ENCODE results near the gene CKAP2L.

The CKAP2L gene

GRCh38 chr2:112693596-112693995 is 70.8 kb downstream of the CKAP2L start:
- Histone ChIP-seq H3K4me2 (ENCODE audit: low read length) (no peak overlapping the region), H3K36me3 (ENCODE audit: insufficient read depth, low read length) (no peaks in the 10 kb centered on the region), H3K4me3 (ENCODE audit: low read length) (no peak overlapping the region), H3K4me1 (ENCODE audit: control insufficient read depth, insufficient read depth, low read length) (peaks cover 34% of the 10 kb centered on the region), H3K9me3 (replicated peaks; ENCODE audit: low read length) (no peaks in the 10 kb centered on the region), H3K9ac (ENCODE audit: low read depth, low read length) (no peak overlapping the region), H3K27me3 (ENCODE audit: control insufficient read depth, insufficient read depth, low read length) (no peaks in the 10 kb centered on the region)

- no peaks in the 10 kb centered on the region for H3K36me3 ChIP-seq (ENCODE audit: insufficient read depth, low read length)
Measured at GRCh38 chr2:112692918-112693317, 71.5 kb downstream of the CKAP2L start.

GRCh38 chr2:112692495-112692911 is 71.9 kb downstream of the CKAP2L start:
- no peaks in the 10 kb centered on the region for H3K9me3 ChIP-seq (replicated peaks; ENCODE audit: low read length)
- H3K9ac ChIP-seq (ENCODE audit: low read depth, low read length) = peak overlapping the region; percentile 63

More at GRCh38 chr2:112692918-112693317, 71.5 kb downstream of the CKAP2L start:
- H3K9ac ChIP-seq (ENCODE audit: low read depth, low read length) = peak overlapping the region; percentile 63
- no peaks in the 10 kb centered on the region for H3K9me3 ChIP-seq (replicated peaks; ENCODE audit: low read length)
- H3K4me1 ChIP-seq (ENCODE audit: control insufficient read depth, insufficient read depth, low read length) = peaks cover 40% of the 10 kb centered on the region
- H3K4me2 ChIP-seq (ENCODE audit: low read length) = peak overlapping the region; percentile 75
- H3K27me3 ChIP-seq (ENCODE audit: control insufficient read depth, insufficient read depth, low read length) = no peaks in the 10 kb centered on the region
- peak overlapping the region; percentile 52 for H3K4me3 ChIP-seq (ENCODE audit: low read length)

GRCh38 chr2:112691881-112692281 is 72.5 kb downstream of the CKAP2L start:
- Histone ChIP-seq H3K4me3 (ENCODE audit: low read length) (no peak overlapping the region), H3K9me3 (replicated peaks; ENCODE audit: low read length) (no peaks in the 10 kb centered on the region), H3K27me3 (ENCODE audit: control insufficient read depth, insufficient read depth, low read length) (no peaks in the 10 kb centered on the region), H3K9ac (ENCODE audit: low read depth, low read length) (peak overlapping the region; percentile 28), H3K4me2 (ENCODE audit: low read length) (peak overlapping the region; percentile 54), H3K4me1 (ENCODE audit: control insufficient read depth, insufficient read depth, low read length) (peaks cover 40% of the 10 kb centered on the region), H3K36me3 (ENCODE audit: insufficient read depth, low read length) (no peaks in the 10 kb centered on the region)

More at GRCh38 chr2:112692495-112692911, 71.9 kb downstream of the CKAP2L start:
- no peaks in the 10 kb centered on the region for H3K27me3 ChIP-seq (ENCODE audit: control insufficient read depth, insufficient read depth, low read length)
- H3K4me2 ChIP-seq (ENCODE audit: low read length) = peak overlapping the region; percentile 75
- H3K36me3 ChIP-seq (ENCODE audit: insufficient read depth, low read length) = no peaks in the 10 kb centered on the region
- H3K4me3 ChIP-seq (ENCODE audit: low read length) = peak overlapping the region; percentile 52
- peaks cover 40% of the 10 kb centered on the region for H3K4me1 ChIP-seq (ENCODE audit: control insufficient read depth, insufficient read depth, low read length)

- Histone ChIP-seq H3K9ac (ENCODE audit: low read depth, low read length) (peak overlapping the region; percentile 44), H3K36me3 (ENCODE audit: insufficient read depth, low read length) (no peaks in the 10 kb centered on the region), H3K4me2 (ENCODE audit: low read length) (peak overlapping the region; percentile 19), H3K27me3 (ENCODE audit: control insufficient read depth, insufficient read depth, low read length) (no peaks in the 10 kb centered on the region), H3K9me3 (replicated peaks; ENCODE audit: low read length) (no peaks in the 10 kb centered on the region), H3K4me1 (ENCODE audit: control insufficient read depth, insufficient read depth, low read length) (peaks cover 40% of the 10 kb centered on the region), H3K4me3 (ENCODE audit: low read length) (no peak overlapping the region)
Measured at GRCh38 chr2:112690853-112691401, 73.5 kb downstream of the CKAP2L start.

GRCh38 chr2:112688086-112688880 is 76.1 kb downstream of the CKAP2L start:
- Histone ChIP-seq H3K4me2 (ENCODE audit: low read length) (no peak overlapping the region), H3K27me3 (ENCODE audit: control insufficient read depth, insufficient read depth, low read length) (no peaks in the 10 kb centered on the region), H3K36me3 (ENCODE audit: insufficient read depth, low read length) (no peaks in the 10 kb centered on the region), H3K4me1 (ENCODE audit: control insufficient read depth, insufficient read depth, low read length) (peaks cover 35% of the 10 kb centered on the region), H3K9me3 (replicated peaks; ENCODE audit: low read length) (no peaks in the 10 kb centered on the region), H3K9ac (ENCODE audit: low read depth, low read length) (no peak overlapping the region), H3K4me3 (ENCODE audit: low read length) (no peak overlapping the region)

- H3K9me3 ChIP-seq (replicated peaks; ENCODE audit: low read length) = no peaks in the 10 kb centered on the region
- no peak overlapping the region for H3K9ac ChIP-seq (ENCODE audit: low read depth, low read length)
- H3K36me3 ChIP-seq (ENCODE audit: insufficient read depth, low read length) = no peaks in the 10 kb centered on the region
- H3K27me3 ChIP-seq (ENCODE audit: control insufficient read depth, insufficient read depth, low read length) = no peaks in the 10 kb centered on the region
- H3K4me1 ChIP-seq (ENCODE audit: control insufficient read depth, insufficient read depth, low read length) = peaks cover 27% of the 10 kb centered on the region
- H3K4me3 ChIP-seq (ENCODE audit: low read length) = no peak overlapping the region
- H3K4me2 ChIP-seq (ENCODE audit: low read length) = no peak overlapping the region
Measured at GRCh38 chr2:112687522-112687921, 76.9 kb downstream of the CKAP2L start.
